Subcutaneous adipose tissue (tissue), 4 donors: ENCODE measurements around the gene MAP3K3. TPM values are rescaled to one million over a fixed set of nuclear protein-coding genes. Genes with fewer than 3 reads are reported as not detected.

Experiments used
- CTCF ChIP-seq: fragments of 450-650 bp; IDR thresholded peaks from one replicate; pipeline ENCODE4 v1.5.1; 2016; ENCODE audit warnings: low read depth, mild to moderate bottlenecking, control low read depth, antibody characterized with exemption, moderate library complexity
- total RNA-seq, 4 donors: library from RNA; depleted of rRNA; stranded (reverse); fragments of >200 nt; gene quantifications; one replicate each; pipeline ENCODE4 v1.1.0, GENCODE V29; 2016

MAP3K3 gene
- total RNA-seq, 4 donors from 2014 or later: 37.7 to 80.8 (median 62.0) TPM

- no peak for TF ChIP-seq CTCF
These were observed 60.8 kb downstream of the MAP3K3 start for GRCh38 chr17:63682981-63683380.

GRCh38 chr17:63685041-63685440 lies 62.8 kb downstream of the MAP3K3 start:
- TF ChIP-seq CTCF: no peak

GRCh38 chr17:63685578-63685977 lies 63.4 kb downstream of the MAP3K3 start:
- no peak for TF ChIP-seq CTCF

GRCh38 chr17:63686138-63686685 lies 64.0 kb downstream of the MAP3K3 start:
- TF ChIP-seq CTCF: no peak

GRCh38 chr17:63688396-63689020 lies 66.3 kb downstream of the MAP3K3 start:
- TF ChIP-seq CTCF: no peak

- TF ChIP-seq CTCF: no peak
These were observed 67.3 kb downstream of the MAP3K3 start for GRCh38 chr17:63689479-63689878.

- TF ChIP-seq CTCF: no peak
These were observed 70.1 kb downstream of the MAP3K3 start for GRCh38 chr17:63692195-63692816.
